ENCODE results near the gene ABCE1. TPM values are rescaled to one million over a fixed set of nuclear protein-coding genes. Genes with fewer than 3 reads are reported as not detected.

The ABCE1 gene
- 76.7 TPM for total RNA-seq

GRCh38 chr4:145097821-145098674 is at the start of gene ABCE1, which contains the start of gene ANAPC10:
Gene ABCE1, plus strand, starts transcription at chr4:145098311. Its CDS starts 6,102 bp downstream, at chr4:145104413.
Gene ANAPC10, minus strand, starts transcription at chr4:145098196. Its CDS starts 2,097 bp downstream, at chr4:145096099.
- DNase-seq (ENCODE audit: low spot score): peak; percentile 96

GRCh38 chr4:145048817-145049216 is 49.3 kb upstream of the ABCE1 start:
- no peak for DNase-seq (ENCODE audit: low spot score)

DNA sequence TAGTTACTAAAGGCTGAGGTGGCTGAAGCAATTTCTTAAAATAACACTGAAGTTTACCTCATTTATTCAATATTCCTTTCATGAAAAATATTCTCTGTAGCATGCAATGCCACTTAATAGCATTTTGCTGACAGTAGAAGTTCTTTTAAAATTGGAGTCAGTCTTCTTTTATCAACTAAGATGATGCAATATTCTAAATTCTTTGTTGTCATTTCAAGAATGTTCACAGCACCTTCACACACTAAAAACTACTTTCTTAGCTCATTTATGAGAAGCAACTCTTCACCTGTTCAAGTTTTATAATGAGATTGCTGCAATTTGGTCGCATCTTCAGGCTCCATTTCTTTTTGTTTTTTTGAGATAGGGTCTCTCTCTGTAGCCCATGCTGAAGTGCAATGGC is 48.9 kb upstream of the ABCE1 start:
- no peak for DNase-seq (ENCODE audit: low spot score)

DNA sequence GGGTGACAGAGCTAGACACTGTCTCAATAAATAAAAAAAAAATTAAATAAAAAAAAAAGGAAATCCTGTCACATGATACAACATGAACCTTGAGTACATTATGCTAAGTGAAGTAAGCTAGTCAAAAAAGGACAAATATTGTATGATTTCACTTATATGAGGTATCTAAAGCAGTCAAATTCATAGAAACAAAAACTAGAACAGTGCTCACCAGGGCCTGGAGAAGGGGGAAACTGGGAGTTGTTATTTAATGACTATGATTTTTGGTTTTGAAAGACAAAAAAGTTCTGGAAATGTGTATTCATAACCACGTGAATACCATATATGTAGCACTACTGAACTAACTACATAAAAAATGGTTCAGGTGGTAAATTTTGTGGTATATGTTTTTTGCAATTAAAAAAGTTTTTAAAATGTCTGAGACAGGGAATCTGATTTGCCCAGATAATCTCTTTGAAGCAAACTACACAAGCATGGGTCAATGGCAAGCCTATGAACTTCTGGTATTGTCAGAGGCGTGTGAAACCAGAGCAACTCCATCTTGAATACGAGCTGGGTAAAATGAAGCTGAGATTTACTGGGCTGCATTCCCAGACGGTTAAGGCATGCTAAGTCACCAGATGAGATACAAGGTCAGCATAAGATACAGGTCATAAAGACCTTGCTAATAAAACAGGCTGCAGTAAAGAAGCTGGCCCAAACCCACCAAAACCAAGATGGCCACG is 42.4 kb upstream of the ABCE1 start:
- no peak for DNase-seq (ENCODE audit: low spot score)

DNA sequence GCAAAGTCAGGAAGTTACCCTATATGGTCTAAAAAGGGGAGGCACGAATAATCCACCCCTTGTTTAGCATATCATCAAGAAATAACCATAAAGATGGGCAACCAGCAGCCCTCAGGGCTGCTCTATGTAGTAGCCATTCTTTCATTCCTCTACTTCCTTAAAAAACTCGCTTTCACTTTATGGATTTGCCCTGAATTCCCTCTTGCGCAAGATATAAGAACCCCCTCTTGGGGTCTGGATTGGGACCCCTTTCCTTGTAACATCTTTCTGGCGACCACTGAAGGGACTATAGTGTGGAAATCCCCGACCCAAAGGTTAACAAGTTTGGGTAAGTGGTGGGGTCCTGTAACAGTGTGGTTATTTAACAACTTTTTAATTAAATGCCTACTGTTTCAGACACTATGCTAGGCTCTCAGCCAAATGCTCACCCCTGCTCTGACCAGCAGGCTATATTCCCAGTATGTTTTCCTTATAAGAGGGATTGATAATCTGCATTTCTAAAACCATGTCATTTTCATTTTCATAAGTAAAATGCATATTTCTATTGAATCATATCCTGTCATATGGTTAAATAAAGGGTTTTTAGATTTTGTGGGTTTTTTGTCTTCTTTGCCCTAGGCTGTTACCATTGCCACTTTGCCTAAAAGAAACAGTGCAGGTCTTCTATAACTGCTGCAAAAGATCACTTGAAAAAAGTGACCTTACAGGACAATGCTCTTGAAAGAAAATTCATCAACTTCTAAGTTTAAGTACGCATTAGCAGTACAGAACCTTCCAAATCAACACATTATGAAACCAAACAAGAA is 41.6 kb upstream of the ABCE1 start:
- no peak for DNase-seq (ENCODE audit: low spot score)

- no peak for DNase-seq (ENCODE audit: low spot score)
These were observed 39.9 kb upstream of the ABCE1 start for GRCh38 chr4:145058256-145058655.

- DNase-seq (ENCODE audit: low spot score): no peak
These were observed 36.7 kb upstream of the ABCE1 start for GRCh38 chr4:145061318-145061920.

- no peak for DNase-seq (ENCODE audit: low spot score)
These were observed 32.0 kb upstream of the ABCE1 start for GRCh38 chr4:145066063-145066501.

GRCh38 chr4:145069361-145069760 is 28.8 kb upstream of the ABCE1 start:
- DNase-seq (ENCODE audit: low spot score): no peak

DNA sequence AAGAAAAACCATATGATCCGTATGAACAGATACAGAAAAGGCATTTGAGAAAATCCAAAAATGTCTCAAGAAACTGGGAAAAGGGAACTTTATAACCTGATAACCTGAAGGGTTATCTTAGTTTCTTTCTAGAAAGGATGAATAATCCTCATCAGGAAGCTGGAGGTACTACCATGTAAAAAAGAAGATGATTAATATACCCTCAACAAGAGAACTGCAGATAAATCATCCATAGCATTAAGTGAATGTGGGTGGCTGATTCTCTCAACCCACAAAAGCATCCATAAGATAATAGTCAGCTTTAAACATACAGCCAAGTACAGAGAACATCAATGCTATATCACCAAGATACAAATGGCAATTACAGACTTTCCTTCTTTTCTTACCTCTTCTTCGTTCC is 26.6 kb upstream of the ABCE1 start:
- DNase-seq (ENCODE audit: low spot score): no peak

GRCh38 chr4:145075742-145076468 is 22.2 kb upstream of the ABCE1 start:
- no peak for DNase-seq (ENCODE audit: low spot score)

- no peak for DNase-seq (ENCODE audit: low spot score)
These were observed 21.6 kb upstream of the ABCE1 start for GRCh38 chr4:145076469-145076855.

GRCh38 chr4:145081756-145082155 is 16.4 kb upstream of the ABCE1 start:
- no peak for DNase-seq (ENCODE audit: low spot score)

- no peak for DNase-seq (ENCODE audit: low spot score)
These were observed 14.1 kb upstream of the ABCE1 start for GRCh38 chr4:145083891-145084605.

DNA sequence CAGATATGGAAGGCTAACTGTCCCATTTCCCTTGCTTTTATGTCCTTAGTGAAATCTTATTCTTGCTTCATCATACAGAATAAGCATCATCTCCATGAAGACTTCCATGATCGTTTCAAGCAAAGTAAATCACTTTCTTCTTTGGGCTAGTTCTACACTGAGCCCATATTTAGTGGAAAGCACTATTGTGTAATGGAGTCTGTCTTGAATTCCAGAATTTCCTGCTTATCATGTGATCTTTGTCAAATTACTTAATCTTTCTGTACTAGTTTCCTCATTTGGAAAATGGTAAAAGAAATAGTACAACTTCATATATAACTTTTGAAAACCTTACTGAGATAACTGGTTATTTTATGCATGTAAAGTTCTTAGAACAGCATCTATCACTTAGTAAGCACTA is 7.7 kb upstream of the ABCE1 start:
- DNase-seq (ENCODE audit: low spot score): no peak

DNA sequence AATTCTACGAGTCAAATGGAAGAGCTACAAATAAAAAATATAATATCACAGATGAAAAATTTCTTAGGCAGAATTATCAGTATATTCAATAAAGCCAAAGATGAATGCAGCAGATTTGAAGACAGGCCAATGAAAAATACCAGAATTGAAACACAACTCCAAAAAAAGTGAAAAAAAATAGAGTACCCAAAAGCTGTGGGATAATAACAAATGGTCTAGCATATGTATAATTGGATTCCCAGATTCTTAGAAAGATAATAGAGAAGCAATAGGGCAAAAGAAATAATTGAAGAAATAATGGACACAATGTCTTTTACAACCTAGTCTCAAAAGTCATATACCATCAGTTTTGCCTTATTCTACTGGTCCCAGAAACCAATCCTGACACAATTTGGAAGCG is 4.5 kb upstream of the ABCE1 start:
- DNase-seq (ENCODE audit: low spot score): no peak

DNA sequence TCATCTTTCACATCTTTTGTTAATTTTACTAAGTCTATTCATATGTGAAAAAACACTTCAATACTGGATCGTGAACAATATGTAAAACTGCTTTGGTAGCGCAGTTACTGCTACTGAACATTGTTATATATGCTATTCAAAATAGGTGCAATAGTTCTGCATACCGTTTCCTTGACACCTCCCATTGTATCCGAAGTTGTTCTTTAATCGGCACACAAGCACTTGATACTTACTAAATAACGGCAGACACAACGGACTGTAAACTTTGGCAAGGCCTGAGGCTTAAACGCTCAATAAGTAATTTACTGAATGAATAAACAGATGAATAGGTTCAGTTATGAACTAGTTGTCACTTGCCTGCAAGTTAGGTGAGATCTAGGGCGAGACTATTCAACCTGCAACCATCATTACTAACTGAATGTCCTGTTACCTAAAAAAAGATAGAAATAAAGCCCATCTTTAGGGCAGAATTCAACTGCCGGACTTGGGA is 735 bp upstream of the ABCE1 start:
- no peak for DNase-seq (ENCODE audit: low spot score)

DNA sequence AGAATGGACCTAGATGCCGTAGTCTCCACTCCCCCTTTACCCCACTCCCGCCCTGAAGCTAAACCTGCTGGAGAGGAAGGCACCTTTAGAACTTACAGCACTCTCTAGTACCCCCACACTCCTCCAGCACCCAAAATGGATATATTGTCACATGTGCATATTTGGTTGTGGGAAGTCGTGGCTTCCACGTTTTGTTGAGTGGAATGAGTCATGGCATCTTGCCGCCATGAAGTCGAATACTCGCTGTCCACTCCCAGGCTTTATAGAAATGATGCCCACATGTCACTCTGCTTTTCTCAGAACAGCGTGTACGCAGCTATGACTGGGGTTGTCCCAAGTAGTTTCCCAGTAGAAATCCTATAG is 545 bp downstream of the ABCE1 start:
- DNase-seq (ENCODE audit: low spot score): peak; percentile 45

GRCh38 chr4:145099653-145100052 is 1.5 kb downstream of the ABCE1 start:
- DNase-seq (ENCODE audit: low spot score): no peak

- DNase-seq (ENCODE audit: low spot score): no peak
These were observed 3.0 kb downstream of the ABCE1 start for GRCh38 chr4:145101091-145101490.
